WERI-Rb-1 (cell line): Measurements from ENCODE around the gene INO80D.

Source experiments
- DNase-seq: peaks from one replicate; pipeline ENCODE4 v3.0.0-alpha.2; 2020
- H3K27ac ChIP-seq: fragments of 250-450 bp; sonication (Bioruptor Pico); 2 replicates; pipeline ENCODE4 v1.5.1; 2020; ENCODE audit warnings: mild to moderate bottlenecking, moderate library complexity
- H3K27me3 ChIP-seq: fragments of 250-450 bp; sonication (Bioruptor Pico); 2 replicates; pipeline ENCODE4 v1.5.1; 2021; ENCODE audit warnings: mild to moderate bottlenecking, low read depth, moderate library complexity; ENCODE audit not compliant: insufficient read depth, severe bottlenecking
- H3K36me3 ChIP-seq: fragments of 250-450 bp; sonication (Bioruptor Pico); 2 replicates; pipeline ENCODE4 v1.5.1; 2020; ENCODE audit warnings: mild to moderate bottlenecking, moderate library complexity
- H3K4me3 ChIP-seq: 2 replicates; pipeline ENCODE4 v1.5.1; 2011; ENCODE audit warnings: low read depth, mild to moderate bottlenecking, control low read depth, low read length
- H3K9me3 ChIP-seq: fragments of 250-450 bp; sonication (Bioruptor Pico); 2 replicates; pipeline ENCODE4 v1.5.1; 2021; ENCODE audit warnings: mild to moderate bottlenecking, moderate library complexity; ENCODE audit not compliant: severe bottlenecking
- TF ChIP-seq, protein P1 (sequence below): IDR thresholded peaks from 2 replicates; pipeline ENCODE4 v1.5.1; 2011; ENCODE audit warnings: low read depth, mild to moderate bottlenecking, control low read depth, inconsistent platforms, low read length

INO80D gene

GRCh38 chr2:205954707-205955106 is 131.3 kb downstream of the INO80D start:
- TF ChIP-seq, protein P1, sequence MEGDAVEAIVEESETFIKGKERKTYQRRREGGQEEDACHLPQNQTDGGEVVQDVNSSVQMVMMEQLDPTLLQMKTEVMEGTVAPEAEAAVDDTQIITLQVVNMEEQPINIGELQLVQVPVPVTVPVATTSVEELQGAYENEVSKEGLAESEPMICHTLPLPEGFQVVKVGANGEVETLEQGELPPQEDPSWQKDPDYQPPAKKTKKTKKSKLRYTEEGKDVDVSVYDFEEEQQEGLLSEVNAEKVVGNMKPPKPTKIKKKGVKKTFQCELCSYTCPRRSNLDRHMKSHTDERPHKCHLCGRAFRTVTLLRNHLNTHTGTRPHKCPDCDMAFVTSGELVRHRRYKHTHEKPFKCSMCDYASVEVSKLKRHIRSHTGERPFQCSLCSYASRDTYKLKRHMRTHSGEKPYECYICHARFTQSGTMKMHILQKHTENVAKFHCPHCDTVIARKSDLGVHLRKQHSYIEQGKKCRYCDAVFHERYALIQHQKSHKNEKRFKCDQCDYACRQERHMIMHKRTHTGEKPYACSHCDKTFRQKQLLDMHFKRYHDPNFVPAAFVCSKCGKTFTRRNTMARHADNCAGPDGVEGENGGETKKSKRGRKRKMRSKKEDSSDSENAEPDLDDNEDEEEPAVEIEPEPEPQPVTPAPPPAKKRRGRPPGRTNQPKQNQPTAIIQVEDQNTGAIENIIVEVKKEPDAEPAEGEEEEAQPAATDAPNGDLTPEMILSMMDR: no peak
- no peaks in the 10 kb centered on the region for H3K36me3 ChIP-seq
- no peak overlapping the region for H3K27ac ChIP-seq
- H3K27me3 ChIP-seq: no peaks in the 10 kb centered on the region
- H3K4me3 ChIP-seq: no peak overlapping the region
- peaks cover 2% of the 10 kb centered on the region for H3K9me3 ChIP-seq
- no peak for DNase-seq

GRCh38 chr2:205952282-205952681 is 133.7 kb downstream of the INO80D start:
- H3K27me3 ChIP-seq: no peaks in the 10 kb centered on the region
- no peak overlapping the region for H3K4me3 ChIP-seq
- DNase-seq: no peak
- H3K27ac ChIP-seq: no peak overlapping the region
- peaks cover 2% of the 10 kb centered on the region for H3K9me3 ChIP-seq
- TF ChIP-seq, protein P1: no peak
- H3K36me3 ChIP-seq: no peaks in the 10 kb centered on the region

GRCh38 chr2:205948883-205949282 is 137.1 kb downstream of the INO80D start:
- no peak for DNase-seq
- H3K27ac ChIP-seq: no peak overlapping the region
- H3K9me3 ChIP-seq: peaks cover 1% of the 10 kb centered on the region
- H3K36me3 ChIP-seq: no peaks in the 10 kb centered on the region
- H3K27me3 ChIP-seq: no peaks in the 10 kb centered on the region
- H3K4me3 ChIP-seq: no peak overlapping the region
- TF ChIP-seq, protein P1: no peak

DNA sequence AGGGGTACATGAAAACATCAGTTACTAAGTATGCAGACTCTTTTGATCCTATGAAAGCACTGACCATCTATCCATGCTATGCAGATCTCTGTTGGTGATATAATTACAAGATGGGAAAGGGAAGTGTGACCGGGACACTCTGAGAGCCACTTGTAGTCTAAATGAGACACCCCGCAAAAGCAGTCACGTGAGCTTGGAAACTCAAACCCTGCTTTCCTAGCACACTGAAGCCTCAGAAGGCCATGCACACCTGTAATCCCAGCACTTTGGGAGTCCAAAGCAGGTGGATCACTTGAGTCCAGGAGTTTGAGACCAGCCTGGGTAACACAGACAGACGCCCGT is 137.5 kb downstream of the INO80D start:
- Histone ChIP-seq H3K36me3 (no peaks in the 10 kb centered on the region), H3K27me3 (no peaks in the 10 kb centered on the region), H3K4me3 (no peak overlapping the region), H3K9me3 (no peaks in the 10 kb centered on the region), H3K27ac (no peak overlapping the region)
- no peak for DNase-seq
- TF ChIP-seq, protein P1: no peak

GRCh38 chr2:205947621-205948495 is 138.1 kb downstream of the INO80D start:
- peak; percentile 72 for DNase-seq
- Histone ChIP-seq H3K36me3 (no peaks in the 10 kb centered on the region), H3K27ac (no peak overlapping the region), H3K9me3 (no peaks in the 10 kb centered on the region), H3K27me3 (no peaks in the 10 kb centered on the region), H3K4me3 (no peak overlapping the region)
- TF ChIP-seq, protein P1: peak; percentile 80

DNA sequence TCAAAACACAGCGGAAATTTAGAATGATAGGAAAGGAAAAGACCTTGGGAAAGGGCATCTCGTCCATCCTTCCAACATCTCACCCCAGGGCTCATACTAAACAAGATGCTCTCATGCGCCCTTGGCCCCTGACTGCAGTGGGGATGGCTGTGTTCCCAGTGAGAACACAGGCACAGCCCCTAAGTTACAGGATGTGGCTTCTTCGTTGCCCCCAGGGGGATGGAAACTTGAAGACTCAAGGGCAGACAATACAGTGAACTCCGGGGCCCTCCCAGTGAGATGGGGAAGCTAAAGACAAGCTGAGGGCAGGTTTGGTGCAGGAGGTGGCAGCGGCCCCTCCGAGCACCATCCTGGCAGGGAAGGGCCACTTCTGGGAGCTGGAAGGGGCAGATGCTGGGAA is 139.7 kb downstream of the INO80D start:
- H3K27ac ChIP-seq: no peak overlapping the region
- H3K4me3 ChIP-seq: no peak overlapping the region
- TF ChIP-seq, protein P1: no peak
- no peaks in the 10 kb centered on the region for H3K9me3 ChIP-seq
- DNase-seq: no peak
- no peaks in the 10 kb centered on the region for H3K36me3 ChIP-seq
- no peaks in the 10 kb centered on the region for H3K27me3 ChIP-seq
